K562 (cell line): Measurements from ENCODE around the gene MTPN. TPM values are rescaled to one million over a fixed set of nuclear protein-coding genes. Genes with fewer than 3 reads are reported as not detected.

Experiments
- CBX3 ChIP-seq, 2 experiments: IDR thresholded peaks; 1 replicate in 1 of 2; 2 replicates in 1 of 2; pipeline ENCODE4 v1.6.1; 2012; ENCODE audit warnings: inconsistent platforms in 2 of 2, low read length in 2 of 2, borderline replicate concordance in 1 of 2, control low read depth in 1 of 2
- FOSL1 ChIP-seq: fragments of 200-800 bp; sonication (Bioruptor generic); conservative IDR thresholded peaks from 2 replicates; pipeline ENCODE4 v1.6.1; 2016; ENCODE audit warnings: missing genetic modification characterization, missing compliant biosample characterization
- MEF2A ChIP-seq: IDR thresholded peaks from 2 replicates; pipeline ENCODE4 v1.6.1; 2011; ENCODE audit warnings: low read depth, mild to moderate bottlenecking, low read length, moderate library complexity; ENCODE audit not compliant: control insufficient read depth
- NONO ChIP-seq, 2 experiments: fragments of 200-400 bp in 1 of 2; fragments of 450-650 bp in 1 of 2; formaldehyde crosslinking in 1 of 2; IDR thresholded peaks; 2 replicates each; pipeline ENCODE4 v1.6.1; 2017; ENCODE audit warnings: low read depth in 2 of 2, mild to moderate bottlenecking in 2 of 2, moderate library complexity in 2 of 2, low read length in 1 of 2
- RB1 ChIP-seq: fragments of 450-650 bp; IDR thresholded peaks from 2 replicates; pipeline ENCODE4 v1.6.1; 2017; ENCODE audit warnings: low read depth, mild to moderate bottlenecking
- SOX6 ChIP-seq: fragments of 450-650 bp; IDR thresholded peaks from 2 replicates; pipeline ENCODE4 v1.6.1; 2014; ENCODE audit warnings: mild to moderate bottlenecking
- SREBF1 ChIP-seq: fragments of 150-350 bp; IDR thresholded peaks from 2 replicates; pipeline ENCODE4 v1.6.1; 2014; ENCODE audit warnings: antibody characterized with exemption, low read depth, low read length, borderline replicate concordance
- TFE3 ChIP-seq: fragments of 450-650 bp; formaldehyde crosslinking; IDR thresholded peaks from 2 replicates; pipeline ENCODE4 v1.4.0; 2020; ENCODE audit warnings: mild to moderate bottlenecking, mixed read lengths
- ZNF12 ChIP-seq: sonication (generic); formaldehyde crosslinking; IDR thresholded peaks from 2 replicates; pipeline ENCODE4 v1.4.0; 2020; ENCODE audit warnings: mild to moderate bottlenecking, missing genetic modification reagents
- ZNF224 ChIP-seq: sonication (generic); formaldehyde crosslinking; IDR thresholded peaks from 2 replicates; pipeline ENCODE4 v1.8.0; 2022; ENCODE audit warnings: mild to moderate bottlenecking, missing genetic modification reagents
- polyA plus RNA-seq, 8 experiments: library from polyadenylated mRNA; depleted of rRNA in 4 of 8; stranded (reverse) in 5 of 8; unstranded in 3 of 8; fragments of >200 nt; fragmentation: Nextera tagmentation in 2 of 8; fragmentation: Illumina TruSeq in 1 of 8; extraction: Ambion mirVana in 2 of 8; extraction: Trizol in 1 of 8; gene quantifications; 2 replicates each; pipeline versions ENCODE4 v1.2.1 to v1.2.3, GENCODE V29; 2011 to 2014; ENCODE audit warnings: inconsistent platforms in 1 of 8, missing spikeins in 1 of 8
- total RNA-seq, 7 experiments: library from RNA; depleted of rRNA in 6 of 7; stranded (reverse); fragments of >200 nt in 6 of 7; fragmentation: Illumina TruSeq in 2 of 7; extraction: Trizol in 2 of 7; gene quantifications; 2 replicates each; pipeline versions ENCODE4 v1.2.1 to v1.2.3, GENCODE V29; 2011 to 2021; ENCODE audit warnings: low replicate concordance in 1 of 7
- TF ChIP-seq, protein P1 (sequence below), 2 experiments: fragments of 450-650 bp; IDR thresholded peaks; 2 replicates each; pipeline ENCODE4 v1.6.1; 2016
- TF ChIP-seq, protein P2 (sequence below): fragments of 450-650 bp; IDR thresholded peaks from 2 replicates; pipeline ENCODE4 v1.6.1; 2016; ENCODE audit warnings: low read depth
- TF ChIP-seq, protein P3 (sequence below): fragments of 450-650 bp; IDR thresholded peaks from one replicate; pipeline ENCODE4 v1.6.1; 2018; ENCODE audit warnings: mild to moderate bottlenecking, moderate library complexity; ENCODE audit not compliant: partially characterized antibody
- TF ChIP-seq, protein P4 (sequence below): fragments of 250-450 bp; sonication (Bioruptor Pico); IDR thresholded peaks from 2 replicates; pipeline ENCODE4 v1.8.0; 2021; ENCODE audit warnings: borderline replicate concordance, mild to moderate bottlenecking, moderate library complexity; ENCODE audit not compliant: poor library complexity, severe bottlenecking

The MTPN gene
- total and polyA plus RNA-seq, 9 of the 15 experiments (the other 6 are each of a cell fraction or from before 2014, with no cell fraction given) = 68.5 to 261 (median 156) TPM

GRCh38 chr7:136000288-136000913 is 23.2 kb upstream of the MTPN start (continued):
- TF ChIP-seq, protein P1, sequence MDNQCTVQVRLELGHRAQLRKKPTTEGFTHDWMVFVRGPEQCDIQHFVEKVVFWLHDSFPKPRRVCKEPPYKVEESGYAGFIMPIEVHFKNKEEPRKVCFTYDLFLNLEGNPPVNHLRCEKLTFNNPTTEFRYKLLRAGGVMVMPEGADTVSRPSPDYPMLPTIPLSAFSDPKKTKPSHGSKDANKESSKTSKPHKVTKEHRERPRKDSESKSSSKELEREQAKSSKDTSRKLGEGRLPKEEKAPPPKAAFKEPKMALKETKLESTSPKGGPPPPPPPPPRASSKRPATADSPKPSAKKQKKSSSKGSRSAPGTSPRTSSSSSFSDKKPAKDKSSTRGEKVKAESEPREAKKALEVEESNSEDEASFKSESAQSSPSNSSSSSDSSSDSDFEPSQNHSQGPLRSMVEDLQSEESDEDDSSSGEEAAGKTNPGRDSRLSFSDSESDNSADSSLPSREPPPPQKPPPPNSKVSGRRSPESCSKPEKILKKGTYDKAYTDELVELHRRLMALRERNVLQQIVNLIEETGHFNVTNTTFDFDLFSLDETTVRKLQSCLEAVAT (IDR thresholded peaks at IDR 0.05) = no peak
- TF ChIP-seq, protein P2, sequence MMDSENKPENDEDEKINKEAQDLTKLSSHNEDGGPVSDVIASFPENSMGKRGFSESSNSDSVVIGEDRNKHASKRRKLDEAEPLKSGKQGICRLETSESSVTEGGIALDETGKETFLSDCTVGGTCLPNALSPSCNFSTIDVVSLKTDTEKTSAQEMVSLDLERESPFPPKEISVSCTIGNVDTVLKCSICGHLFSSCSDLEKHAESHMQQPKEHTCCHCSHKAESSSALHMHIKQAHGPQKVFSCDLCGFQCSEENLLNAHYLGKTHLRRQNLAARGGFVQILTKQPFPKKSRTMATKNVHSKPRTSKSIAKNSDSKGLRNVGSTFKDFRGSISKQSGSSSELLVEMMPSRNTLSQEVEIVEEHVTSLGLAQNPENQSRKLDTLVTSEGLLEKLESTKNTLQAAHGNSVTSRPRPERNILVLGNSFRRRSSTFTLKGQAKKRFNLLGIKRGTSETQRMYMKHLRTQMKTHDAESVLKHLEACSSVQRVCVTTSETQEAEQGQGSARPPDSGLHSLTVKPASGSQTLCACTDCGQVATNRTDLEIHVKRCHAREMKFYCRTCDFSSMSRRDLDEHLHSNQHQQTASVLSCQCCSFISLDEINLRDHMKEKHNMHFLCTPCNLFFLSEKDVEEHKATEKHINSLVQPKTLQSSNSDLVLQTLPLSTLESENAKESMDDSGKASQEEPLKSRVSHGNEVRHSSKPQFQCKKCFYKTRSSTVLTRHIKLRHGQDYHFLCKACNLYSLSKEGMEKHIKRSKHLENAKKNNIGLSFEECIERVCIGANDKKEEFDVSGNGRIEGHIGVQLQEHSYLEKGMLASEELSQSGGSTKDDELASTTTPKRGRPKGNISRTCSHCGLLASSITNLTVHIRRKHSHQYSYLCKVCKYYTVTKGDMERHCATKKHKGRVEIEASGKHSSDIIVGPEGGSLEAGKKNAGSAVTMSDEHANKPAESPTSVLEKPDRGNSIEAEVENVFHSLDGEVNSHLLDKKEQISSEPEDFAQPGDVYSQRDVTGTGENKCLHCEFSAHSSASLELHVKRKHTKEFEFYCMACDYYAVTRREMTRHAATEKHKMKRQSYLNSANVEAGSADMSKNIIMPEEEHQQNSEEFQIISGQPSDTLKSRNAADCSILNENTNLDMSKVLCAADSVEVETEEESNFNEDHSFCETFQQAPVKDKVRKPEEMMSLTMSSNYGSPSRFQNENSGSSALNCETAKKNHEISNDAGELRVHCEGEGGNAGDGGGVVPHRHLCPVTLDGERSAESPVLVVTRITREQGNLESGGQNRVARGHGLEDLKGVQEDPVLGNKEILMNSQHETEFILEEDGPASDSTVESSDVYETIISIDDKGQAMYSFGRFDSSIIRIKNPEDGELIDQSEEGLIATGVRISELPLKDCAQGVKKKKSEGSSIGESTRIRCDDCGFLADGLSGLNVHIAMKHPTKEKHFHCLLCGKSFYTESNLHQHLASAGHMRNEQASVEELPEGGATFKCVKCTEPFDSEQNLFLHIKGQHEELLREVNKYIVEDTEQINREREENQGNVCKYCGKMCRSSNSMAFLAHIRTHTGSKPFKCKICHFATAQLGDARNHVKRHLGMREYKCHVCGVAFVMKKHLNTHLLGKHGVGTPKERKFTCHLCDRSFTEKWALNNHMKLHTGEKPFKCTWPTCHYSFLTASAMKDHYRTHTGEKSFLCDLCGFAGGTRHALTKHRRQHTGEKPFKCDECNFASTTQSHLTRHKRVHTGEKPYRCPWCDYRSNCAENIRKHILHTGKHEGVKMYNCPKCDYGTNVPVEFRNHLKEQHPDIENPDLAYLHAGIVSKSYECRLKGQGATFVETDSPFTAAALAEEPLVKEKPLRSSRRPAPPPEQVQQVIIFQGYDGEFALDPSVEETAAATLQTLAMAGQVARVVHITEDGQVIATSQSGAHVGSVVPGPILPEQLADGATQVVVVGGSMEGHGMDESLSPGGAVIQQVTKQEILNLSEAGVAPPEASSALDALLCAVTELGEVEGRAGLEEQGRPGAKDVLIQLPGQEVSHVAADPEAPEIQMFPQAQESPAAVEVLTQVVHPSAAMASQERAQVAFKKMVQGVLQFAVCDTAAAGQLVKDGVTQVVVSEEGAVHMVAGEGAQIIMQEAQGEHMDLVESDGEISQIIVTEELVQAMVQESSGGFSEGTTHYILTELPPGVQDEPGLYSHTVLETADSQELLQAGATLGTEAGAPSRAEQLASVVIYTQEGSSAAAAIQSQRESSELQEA = no peak
- peak in 1 of 2 experiments; percentile 46; a peak in 1 of 3 replicates for TF ChIP-seq CBX3 (IDR thresholded peaks at IDR 0.05; ENCODE audit: borderline replicate concordance in 1 of 2, low read length in 2 of 2)
- no peak for TF ChIP-seq SREBF1
- no peak for TF ChIP-seq ZNF224 (CRISPR knock-in tag)
- no peak for TF ChIP-seq FOSL1
- TF ChIP-seq, protein P3, sequence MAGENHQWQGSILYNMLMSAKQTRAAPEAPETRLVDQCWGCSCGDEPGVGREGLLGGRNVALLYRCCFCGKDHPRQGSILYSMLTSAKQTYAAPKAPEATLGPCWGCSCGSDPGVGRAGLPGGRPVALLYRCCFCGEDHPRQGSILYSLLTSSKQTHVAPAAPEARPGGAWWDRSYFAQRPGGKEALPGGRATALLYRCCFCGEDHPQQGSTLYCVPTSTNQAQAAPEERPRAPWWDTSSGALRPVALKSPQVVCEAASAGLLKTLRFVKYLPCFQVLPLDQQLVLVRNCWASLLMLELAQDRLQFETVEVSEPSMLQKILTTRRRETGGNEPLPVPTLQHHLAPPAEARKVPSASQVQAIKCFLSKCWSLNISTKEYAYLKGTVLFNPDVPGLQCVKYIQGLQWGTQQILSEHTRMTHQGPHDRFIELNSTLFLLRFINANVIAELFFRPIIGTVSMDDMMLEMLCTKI = no peak
- TF ChIP-seq MEF2A = no peak
- TF ChIP-seq NONO (IDR thresholded peaks at IDR 0.05; ENCODE audit: low read depth in 2 of 2, low read length in 1 of 2) = no peak
- TF ChIP-seq ZNF12 (CRISPR knock-in tag) = no peak
- no peak for TF ChIP-seq RB1
- TF ChIP-seq SOX6 = peak; percentile 46; the same call in 1 of the 2 replicates
- TF ChIP-seq TFE3 (CRISPR knock-in tag) = no peak
- TF ChIP-seq, protein P4, sequence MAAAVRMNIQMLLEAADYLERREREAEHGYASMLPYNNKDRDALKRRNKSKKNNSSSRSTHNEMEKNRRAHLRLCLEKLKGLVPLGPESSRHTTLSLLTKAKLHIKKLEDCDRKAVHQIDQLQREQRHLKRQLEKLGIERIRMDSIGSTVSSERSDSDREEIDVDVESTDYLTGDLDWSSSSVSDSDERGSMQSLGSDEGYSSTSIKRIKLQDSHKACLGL = no peak
